GM19438 (cell line): ENCODE measurements around the gene HDAC4.

Experiments used
- ATAC-seq: cut with Tn5 transposase; IDR thresholded peaks from one replicate; pipeline ENCODE4 v1.9.1; 2021; ENCODE audit warnings: low read depth; ENCODE audit not compliant: unreplicated experiment

The HDAC4 gene

DNA sequence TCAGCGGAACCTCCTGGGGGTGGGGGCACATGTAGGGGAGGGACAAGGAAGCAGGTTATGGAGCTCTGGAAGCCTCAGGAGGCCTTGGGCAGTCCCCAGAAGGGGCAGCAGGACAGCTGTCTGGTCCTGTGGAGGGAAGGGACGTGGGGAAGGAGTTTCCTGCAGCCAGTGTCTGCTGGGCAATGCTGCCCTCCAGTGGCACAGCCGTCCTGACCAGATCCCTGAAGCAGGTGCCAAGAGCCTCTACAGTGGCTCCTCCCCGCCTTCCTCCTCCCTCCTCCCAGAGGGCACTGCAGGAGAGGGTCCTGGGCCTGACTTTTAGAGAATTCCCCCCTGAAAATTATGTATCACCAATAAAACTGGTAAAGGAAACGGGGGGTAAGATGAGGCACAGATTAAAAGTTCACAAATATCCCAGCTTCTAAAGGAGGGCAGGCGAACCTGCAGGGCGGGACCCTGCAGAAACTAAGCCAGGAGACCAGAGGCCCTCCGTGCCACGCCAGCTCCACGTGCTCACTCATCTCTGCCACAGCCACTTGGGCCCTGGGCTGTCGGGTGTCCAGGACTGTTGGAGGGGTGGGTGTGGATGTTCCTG, 294.4 kb downstream of the HDAC4 start:
- ATAC-seq: no peak

DNA sequence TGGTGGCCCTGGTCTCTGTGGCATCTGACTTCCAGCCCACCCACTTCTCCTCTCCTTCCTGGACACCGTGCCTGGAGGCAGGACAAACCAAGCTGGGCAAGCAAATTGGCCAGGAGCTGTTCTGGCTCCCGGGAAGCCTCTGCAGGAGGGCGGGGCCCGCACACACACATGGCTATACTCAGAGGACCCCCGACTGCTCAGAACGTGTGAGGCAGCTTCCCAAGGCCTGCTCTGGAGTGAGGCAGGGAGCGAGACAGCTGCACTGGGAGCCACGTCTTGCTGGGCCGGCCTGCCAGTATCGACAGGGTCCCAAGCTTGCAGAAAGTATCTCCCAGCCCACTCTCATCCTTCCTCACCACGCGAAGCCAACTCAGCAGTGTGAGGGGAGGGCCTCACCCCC, 295.6 kb downstream of the HDAC4 start:
- ATAC-seq: no peak

DNA sequence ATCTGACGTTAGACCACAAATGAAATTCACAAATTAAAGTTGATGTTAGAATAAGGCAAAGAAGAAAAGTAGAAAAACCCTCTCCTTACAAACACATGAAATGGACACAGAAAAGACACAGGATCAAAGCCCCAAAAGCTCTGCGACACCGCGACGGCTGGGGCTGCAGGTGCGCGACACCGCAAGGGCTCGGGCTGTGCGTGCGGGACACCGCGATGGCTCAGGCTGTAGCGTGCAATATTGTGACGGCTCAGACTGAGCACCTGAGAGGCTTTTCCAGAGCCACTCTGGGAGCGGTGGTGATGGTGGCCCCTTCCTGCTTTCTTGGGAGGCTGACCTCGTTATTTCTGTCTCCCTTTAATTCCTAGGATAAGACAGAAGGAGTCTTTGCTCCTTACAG, 296.0 kb downstream of the HDAC4 start:
- ATAC-seq: no peak

DNA sequence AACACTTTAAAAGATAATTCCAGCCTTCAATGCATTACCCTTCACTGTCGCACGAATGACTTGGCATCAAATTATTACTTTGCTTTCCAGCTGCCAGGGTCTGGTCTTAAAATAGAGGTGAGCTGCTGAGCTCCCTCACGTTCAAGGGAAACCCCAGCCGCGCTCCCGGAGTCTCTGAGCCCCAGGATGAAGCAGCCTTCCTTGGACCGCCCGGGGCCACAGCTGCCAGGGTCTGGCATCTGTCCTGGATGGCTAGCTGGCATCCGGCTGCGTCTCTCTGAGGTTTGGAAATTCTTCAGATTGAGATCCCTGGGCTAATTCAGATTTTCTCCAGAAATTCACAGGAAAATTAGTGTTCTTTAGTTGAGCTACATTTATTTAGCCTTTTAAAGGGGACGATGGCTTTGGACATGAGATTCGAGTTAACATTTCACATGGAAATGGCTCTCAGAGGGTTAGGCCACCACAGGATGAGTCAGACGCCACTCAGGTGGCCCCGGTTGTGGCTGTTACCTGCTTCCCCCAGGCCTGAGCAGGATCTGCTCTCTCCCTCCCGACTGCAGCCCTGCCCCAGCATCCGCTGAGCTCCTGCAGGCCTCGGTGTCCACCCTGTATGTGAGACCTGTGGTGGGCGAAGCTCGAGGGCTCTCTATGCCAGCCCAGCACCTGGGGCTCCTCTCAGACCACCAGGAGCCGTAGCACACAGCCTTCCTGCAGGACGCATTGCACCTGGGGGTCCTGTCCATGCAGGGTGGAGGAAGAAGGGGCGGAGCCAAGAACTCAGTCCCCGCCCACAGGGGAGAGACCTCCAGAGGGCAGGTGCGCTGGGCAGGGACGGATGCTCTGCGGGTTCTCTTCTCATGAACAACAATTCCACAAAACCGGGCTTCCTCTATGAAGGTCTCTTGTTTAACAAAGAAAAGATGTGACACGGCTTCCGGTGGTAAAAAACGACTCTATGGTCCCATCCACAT, 297.4 kb downstream of the HDAC4 start:
- no peak for ATAC-seq

DNA sequence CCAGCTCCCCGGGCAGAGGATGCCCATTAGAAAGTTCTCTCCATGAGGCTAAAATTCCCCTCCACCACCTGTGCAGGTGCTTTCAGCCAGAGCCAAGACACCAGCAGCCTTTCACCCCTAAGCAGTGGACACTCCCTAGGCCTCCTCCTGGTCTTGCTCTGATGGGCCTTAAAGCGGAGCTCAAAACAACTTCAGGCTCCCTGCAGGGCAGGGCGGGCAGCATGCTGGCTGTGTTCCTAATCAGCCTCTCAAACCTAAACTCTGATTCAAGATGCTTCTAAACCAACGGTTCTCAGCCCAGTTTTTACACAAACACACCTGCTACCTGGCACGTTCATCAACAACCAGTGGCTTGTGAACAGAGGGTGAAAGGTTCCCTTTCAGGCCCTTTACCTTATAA, 298.6 kb downstream of the HDAC4 start:
- no peak for ATAC-seq

DNA sequence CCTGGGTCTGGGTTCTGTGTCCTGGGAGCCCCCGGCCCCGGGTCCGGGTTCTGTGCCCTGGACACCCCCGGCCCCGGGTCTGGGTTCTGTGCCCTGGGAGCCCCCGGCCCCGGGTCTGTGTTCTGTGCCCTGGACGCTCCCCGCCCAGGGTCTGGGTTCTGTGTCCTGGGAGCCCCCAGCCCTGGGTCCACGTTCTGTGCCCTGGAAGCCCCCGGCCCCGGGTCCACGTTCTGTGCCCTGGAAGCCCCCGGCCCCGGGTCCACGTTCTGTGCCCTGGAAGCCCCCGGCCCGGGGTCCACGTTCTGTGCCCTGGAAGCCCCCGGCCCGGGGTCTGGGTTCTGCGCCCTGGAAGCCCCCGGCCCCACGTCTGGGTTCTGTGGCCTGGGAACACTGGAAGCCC, 299.0 kb downstream of the HDAC4 start:
- no peak for ATAC-seq

DNA sequence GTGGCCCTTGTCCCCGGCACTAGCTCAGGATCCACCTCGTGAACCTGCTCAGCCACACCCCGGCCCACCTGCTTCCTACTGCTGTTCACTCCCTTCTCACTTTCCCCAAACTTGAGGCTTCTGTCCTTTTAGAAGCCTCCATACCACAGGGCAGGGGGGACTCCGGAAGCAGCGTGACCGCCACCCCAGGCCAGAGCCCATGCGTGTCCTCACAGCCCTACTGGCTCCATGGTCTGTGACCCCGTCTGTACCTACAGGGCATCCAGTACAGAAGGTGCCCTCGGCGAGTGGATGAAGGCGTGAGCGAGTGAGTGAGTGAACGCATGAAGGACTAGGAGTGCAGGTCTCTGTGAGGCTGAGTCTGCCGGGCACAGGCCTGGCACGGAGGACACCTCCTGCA, 299.7 kb downstream of the HDAC4 start:
- no peak for ATAC-seq

DNA sequence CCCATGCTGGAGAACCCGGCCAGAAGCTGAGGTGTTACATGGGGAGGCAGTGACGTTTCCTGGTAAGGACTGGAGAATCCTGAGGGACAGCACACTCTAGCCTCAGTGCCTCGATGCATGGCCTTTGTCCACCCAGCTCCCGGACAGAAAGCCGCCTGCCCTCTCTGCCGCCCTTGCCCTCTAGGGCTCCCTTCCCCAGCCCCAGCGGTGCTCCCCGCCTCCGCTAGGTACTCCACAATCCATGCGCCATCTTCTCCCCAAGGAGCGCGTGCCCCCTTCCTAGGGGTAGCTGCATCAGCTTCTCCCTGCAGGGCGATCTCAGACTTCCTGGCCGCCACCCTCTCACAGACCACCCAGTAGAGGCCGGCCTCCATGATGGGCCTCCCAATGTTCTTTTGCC, 301.3 kb downstream of the HDAC4 start:
- no peak for ATAC-seq

DNA sequence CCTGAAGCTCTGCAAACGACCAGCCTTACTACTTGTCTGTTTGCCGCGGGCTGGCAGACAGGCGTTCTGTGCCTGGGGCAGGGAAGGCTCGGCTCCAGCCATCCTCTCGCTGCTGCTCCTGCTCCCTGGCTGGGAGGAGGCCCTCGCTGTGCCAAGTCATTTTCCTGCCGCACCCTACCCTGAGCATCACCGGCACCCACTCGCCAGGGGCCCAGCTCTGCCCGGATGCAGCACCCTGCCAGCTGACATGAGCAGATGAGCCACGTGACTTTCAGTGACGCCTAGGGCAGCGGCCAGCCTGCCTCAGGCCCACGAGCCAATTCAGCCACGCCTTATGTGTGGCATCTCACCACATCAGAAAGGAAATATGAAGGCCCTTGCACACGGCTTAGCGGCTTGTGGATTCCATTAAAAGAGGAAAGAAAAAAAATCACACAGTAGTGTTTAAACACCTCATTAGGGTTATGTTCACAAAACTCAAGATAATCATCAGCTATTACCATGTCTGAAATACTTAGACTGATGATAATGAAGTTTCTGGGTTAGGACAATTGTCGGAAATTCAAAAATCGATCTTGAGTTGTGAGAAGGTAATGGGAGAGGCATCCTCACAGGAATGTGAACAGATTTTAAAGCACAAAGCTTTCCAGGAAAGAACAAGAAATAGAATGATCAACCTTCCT, 302.4 kb downstream of the HDAC4 start:
- no peak for ATAC-seq

DNA sequence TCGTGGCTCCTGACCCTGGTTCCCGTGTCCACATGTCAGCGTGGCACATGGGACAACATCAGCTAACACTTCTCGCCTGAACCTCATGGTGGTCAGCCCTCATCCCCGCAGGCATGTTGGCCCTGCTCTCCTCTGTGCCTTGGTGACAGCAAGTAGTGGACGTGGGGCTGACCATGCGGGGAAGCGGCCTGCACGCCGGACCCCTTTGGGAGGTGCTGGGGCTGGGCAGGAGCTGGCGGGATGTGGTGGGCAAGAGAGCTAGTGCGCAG, 303.5 kb downstream of the HDAC4 start:
- no peak for ATAC-seq

DNA sequence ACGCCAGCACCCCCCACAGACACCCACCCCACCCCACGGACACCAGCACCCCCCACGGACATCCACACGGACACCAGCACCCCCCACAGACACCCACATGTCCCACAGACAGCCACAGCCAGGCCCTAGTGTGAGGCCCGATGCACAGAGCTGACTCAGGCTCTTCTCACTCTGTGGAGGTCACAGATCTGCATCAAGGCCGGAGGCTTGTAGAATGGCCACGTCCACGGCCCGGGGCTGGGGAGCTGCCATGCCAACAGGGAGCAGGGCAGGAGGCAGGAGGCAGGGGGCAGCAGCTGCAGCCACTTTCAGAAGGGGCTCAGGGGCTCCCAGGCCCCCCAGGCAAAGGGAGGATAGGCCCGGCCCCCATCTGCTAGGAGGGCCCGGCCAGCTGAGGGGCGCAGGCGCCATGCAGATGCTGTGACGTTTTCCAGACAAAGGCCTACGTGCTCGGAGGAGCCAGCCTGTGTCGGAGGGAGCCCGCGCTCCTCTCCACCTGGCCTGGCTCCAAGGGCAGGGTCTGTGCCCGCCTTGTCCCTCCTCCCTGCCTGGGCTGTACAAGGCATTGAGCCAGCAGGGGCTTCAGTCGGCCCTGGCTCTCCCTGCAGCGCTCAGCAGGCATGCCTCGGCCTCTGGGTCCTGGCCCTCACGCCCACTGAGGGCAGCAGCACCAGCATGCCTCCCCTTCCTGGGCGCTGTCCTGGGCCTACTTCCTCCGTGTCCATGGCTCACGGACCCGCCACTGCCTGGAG, 304.0 kb downstream of the HDAC4 start:
- ATAC-seq: no peak

DNA sequence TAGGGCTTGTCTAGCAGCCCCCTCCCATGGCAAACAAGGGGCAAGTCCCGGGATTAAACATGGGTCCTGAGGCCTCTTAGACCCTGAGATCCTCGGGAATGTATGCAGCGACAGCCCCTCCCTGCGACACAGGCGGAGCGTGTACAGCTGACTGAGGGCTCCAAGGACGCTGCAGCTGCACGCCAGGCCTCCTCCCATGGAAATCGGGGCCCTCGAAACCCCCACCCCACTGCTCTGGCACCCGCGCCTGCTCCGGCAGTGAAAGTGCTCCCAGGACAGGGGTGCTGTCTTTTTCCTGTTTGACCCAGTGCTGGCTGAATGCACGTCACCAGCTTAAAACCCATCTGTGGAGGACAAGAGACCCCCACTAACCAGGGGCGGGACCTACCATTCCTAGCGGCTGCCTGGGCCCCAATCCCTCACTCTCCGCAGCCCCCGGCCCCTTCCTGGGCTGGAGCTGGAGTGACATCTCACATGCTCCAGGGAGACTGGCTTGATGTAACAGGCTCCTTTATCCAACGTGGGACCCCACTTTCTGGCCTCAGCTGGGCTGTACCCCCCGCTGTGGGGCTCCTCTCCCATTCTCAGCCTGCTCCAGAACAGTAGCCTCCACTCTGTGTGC, 305.2 kb downstream of the HDAC4 start:
- no peak for ATAC-seq

DNA sequence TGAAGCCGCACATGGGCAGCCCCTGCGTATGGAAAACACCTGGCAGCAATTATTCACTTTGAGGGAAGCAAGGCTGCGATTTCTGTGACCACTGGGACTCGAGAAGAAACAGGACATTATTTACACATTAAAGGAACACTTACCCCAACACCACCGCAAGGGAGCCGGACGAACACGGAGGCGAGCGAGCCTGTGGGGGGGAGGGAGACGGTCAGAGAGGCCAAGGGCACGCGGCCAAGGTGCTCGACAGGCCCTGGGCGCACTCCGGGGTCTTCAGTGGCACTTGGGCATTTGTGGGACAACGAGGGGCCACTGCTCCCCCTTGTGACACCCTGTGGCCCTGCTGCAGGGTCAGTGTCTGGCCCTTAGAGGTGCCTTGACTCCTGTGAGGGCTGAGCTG, 306.0 kb downstream of the HDAC4 start:
- no peak for ATAC-seq

DNA sequence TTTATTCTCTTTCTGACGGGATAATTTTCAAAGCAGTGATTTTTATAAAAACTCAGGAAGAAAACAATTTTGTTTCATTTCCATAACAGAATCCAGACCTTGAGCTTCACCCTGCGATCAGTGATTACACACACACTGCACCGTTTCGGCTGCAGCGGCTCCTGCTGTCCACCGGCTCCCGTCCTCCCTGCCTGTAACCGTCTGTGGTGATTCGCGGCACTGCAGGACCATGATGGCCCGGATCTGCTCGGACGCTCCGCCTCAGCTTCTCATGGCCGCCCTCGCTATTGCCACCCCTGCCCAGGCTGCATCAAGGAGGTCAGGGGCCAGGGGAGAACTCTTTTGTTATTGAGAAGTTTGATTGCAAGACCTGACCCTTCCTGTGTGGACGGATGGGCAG, 306.9 kb downstream of the HDAC4 start:
- ATAC-seq: no peak

DNA sequence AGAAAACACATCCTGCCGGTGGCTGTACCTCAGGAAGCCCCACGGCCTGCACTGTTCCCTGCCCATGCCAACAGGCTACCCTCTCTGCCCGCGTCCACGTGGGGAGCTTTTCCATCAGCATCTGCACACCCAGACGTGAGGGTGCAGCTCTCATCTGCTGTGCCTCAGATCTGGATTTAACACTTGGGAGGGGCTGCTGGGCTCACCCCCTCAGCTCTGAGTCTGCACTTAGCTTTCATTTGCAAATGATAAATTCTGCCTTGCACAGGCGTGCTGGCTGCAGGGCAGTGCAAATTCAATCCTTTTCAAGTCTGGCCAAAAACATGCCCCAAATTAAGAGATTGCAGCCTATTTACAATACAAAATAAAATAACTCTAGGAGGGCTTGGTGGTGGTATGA, 307.3 kb downstream of the HDAC4 start:
- no peak for ATAC-seq

DNA sequence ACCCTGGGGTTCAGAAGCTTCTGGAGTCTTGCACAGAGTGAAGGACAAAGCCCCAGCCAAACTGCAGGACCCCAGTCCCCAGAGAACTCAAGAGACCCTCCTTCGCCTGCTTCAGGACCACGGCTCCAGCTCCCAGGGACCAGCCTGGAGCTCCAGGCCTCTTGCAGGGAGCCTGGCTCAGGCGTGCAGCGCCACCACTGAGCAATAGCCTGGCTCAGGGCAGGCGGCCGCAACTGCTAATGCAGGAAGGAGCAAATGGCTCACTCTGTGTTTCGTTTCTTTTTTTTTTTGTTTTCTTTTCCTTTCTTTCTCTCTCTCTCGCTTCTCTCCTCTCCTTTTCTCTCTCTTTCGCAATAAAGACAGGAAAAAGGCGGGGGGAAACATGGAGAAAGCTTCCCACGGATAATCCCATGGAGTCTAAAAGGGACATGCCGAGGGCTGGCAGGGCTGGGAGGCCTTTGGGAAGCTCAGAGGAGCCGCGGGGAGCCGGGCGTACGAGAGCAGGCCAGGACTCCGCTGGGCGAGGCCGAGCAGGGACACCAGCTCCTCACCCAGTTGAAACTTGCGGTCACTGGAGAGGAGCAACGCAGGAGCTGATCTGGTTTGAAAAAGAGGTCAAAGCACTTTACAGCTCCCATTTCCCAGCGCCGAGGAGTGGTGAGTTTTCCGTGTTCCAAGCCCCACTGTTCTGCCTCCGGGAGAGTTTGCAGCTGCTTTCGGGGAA, 308.1 kb downstream of the HDAC4 start:
- no peak for ATAC-seq

DNA sequence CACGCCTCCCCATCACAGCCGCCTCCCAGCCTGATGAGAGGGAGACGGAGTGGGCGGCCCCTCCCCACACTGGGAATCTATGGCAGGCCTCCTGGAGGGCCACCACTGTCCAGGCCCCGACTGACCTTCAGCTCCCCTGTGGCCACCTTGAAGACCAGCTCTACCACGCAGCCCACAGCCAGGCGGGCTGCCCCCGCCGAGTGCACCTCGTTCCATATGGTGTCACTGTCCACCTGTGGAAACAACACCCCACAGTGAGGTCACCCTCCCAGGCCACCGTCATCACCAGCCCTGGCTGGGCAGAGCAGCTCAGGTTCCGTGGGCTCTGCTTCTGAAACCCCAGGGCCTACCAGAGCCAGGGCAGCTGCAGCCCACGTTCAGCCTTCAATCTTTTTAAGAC, 310.9 kb downstream of the HDAC4 start:
- no peak for ATAC-seq

DNA sequence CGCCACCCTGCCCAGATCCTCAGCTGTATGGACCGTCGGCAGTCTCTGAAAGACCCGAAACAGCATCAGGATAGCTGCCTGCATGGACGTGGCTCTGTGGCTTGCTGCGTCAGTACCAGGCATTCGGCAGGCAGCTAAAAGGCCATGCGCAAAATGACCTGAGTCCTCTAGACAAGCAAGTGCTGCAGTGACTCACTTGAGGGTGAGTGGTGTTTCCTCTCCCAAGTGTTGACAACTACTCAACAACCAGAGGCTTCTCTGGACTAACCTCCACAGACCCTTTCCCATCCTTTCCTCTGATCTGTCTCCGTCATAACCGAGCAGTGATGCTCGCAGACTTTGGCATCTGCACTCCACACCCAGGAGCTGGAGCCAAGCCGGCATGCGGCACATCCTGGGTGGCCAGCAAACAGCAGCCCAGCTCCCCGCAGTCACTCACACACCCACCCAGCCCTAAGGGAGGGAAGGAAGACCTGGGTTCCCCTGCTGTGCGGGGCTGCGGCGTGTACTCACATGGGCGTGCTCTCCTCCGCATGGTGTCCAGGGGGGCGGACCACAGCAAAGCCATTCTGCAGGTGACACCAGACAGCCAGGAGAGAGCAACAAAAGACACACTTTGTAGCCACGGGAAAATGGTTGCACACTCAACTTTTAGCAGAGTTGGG, 313.6 kb downstream of the HDAC4 start:
- ATAC-seq: no peak

DNA sequence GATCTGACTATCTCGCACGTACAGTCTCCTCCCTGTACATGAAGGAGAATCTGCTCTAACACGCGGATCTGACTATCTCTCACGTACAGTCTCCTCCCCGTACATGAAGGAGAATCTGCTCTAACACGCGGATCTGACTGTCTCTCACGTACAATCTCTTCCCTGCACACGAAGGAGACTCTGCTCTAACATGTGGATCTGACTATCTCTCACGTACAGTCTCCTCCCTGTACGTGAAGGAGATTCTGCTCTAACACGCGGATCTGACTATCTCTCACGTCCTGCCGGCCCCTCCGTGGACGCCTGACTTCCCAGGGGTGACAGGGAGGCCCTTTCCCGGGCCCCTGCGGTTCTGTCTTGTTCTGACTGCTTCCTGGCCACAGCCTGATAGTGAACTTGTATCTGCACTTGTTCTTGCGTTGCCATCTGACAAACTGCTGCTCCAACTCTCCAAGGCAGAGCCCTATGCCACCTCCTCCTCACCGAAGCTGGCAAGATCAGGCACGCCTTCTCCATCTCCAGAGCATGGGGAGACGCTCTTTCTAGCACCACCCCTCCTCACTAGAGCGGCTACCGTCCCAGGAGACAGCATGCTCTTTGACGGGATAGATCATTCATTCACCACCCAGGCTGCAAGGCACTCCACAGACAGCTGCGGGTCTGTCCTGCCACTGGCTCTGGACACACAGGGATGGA, 314.3 kb downstream of the HDAC4 start:
- no peak for ATAC-seq
